Ecto neural progenitor cell (in vitro differentiated cells): Measurements from ENCODE around the gene ACTBL2.

Experiments
- DNase-seq: peaks from one replicate; pipeline ENCODE4 v3.0.0-alpha.2; 2018; ENCODE audit warnings: low spot score

ACTBL2 gene

GRCh38 chr5:57448751-57449150 is 33.9 kb downstream of the ACTBL2 start:
- no peak for DNase-seq

GRCh38 chr5:57448287-57448686 is 34.3 kb downstream of the ACTBL2 start:
- DNase-seq = no peak

- no peak for DNase-seq
Measured at GRCh38 chr5:57447658-57448057, 35.0 kb downstream of the ACTBL2 start.

GRCh38 chr5:57446966-57447365 is 35.6 kb downstream of the ACTBL2 start:
- no peak for DNase-seq

DNA sequence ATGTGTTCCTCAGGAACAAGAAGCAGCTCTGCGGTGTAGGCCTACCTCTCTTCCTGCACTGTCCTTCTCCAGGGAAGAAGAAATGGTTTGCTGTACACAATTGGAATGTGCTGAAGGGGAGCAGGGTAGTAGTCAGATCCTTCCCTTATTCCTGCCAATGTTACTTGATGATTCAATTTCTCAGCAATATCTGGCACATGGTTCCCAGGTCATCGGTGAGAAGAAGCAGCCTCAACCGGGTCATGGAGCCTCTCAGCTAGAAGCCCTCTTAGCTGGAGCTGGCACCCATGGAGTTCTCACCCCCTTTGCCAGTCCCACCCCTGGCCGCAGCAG is 36.9 kb downstream of the ACTBL2 start:
- no peak for DNase-seq

GRCh38 chr5:57445006-57445704 is 37.5 kb downstream of the ACTBL2 start:
- no peak for DNase-seq

DNA sequence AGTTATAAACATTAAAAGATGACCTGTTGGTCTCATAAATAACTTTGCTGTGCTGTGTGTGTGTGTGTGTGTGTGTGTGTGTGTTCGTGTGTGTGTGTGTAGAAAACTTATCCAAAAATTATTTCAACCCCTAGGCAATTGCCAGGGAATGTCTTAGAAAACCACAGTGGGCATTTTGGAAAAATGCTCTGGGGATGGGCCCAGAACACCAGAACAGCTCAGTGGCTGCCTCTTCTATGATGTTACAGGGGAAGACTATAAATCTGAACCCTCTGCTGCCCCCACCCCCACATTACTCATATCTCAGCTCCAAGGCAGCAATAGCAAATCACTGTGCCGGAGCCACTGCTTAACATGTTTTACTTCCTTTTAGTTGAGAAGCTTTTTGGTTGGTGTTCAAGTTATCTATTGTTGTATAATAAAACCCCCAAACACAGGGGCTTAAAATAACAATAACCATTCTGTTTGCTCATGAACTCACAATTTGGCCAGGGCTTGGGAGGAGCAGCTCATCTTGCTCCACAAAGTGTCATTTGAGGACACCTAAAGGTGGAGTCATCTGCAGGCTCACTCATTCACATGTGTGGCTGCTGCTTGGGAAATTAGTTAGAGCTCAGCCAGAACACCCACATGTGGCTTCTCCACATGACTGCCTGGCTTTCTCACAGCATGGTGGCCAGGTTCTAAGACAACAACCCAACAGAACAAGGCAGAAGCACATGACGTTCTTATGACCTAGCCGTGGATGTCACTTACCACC is 40.4 kb downstream of the ACTBL2 start:
- no peak for DNase-seq

DNA sequence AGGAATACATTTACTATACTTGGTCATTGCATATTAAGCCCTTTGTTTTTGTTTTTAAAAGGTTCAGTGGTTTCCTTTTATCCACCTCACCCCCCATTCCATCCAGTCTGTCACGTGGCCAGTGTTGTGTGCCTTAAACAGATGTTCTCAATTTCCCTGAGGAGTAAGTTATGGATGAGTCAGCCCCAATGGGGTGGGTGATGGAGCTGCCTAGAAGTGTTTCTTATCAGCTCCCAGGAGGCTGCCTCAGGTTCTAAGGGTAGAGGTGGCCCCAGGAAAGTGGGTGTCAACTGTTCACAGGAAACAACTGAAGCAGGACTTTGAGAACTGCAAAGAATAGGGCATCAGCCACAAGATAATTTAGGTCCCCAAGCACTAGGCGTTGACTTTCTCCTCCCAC is 41.1 kb downstream of the ACTBL2 start:
- no peak for DNase-seq

DNA sequence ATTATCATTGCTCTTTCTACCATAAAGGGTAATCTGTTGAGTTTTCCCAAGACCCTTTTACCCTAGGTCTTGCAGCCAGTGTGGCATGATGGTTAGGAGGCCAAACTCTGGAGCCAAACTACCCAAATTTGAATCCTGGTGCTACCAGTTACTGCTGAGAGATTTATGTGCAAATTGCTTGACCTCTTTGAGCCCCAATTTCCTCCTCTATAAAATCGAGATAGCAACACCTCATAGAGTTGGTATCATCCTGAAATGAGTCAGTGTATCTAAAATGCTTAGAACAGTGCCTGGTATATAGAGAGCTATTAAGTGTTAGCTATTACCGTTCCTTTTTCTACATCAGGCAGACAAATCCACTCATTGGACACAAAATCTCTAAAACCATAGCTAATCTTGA is 43.0 kb downstream of the ACTBL2 start:
- DNase-seq = no peak

DNA sequence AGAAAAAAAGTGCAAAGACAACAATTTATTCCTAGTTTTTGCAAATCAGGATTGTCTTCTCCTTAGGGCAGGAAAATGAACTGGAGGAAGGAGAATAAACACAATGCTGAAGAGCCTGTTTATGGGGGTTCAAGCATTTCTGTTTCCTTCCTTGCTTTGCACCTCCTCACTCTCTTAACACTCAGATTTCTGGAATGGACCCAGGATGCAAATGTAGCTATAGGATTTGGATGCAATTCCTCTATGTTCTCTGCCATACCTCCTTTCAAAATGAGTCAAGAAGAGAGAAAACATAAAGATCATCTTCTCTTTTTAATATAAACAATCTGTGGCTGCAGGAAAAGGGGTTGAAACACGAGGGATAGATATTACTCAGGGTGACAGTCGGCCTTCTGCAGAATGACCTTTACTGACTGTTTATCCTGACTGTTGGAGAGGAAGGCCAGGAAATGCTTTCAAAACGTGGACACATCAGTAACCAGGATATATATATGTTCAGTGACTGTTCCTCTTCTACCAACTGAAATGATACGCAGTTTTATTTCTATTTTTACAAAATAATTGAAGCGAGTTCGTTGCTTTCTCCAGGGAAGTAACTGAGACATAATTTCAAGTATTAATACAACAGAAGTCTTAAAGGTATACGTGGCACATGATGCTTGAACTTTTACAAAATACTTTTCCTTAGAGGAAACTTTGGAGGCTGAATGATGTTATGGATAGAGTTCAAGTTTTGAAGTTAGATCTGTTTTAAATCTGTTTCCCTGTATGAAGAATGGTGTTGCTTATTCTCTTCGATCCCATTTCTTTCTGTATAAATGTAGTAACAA is 44.4 kb downstream of the ACTBL2 start:
- no peak for DNase-seq

DNA sequence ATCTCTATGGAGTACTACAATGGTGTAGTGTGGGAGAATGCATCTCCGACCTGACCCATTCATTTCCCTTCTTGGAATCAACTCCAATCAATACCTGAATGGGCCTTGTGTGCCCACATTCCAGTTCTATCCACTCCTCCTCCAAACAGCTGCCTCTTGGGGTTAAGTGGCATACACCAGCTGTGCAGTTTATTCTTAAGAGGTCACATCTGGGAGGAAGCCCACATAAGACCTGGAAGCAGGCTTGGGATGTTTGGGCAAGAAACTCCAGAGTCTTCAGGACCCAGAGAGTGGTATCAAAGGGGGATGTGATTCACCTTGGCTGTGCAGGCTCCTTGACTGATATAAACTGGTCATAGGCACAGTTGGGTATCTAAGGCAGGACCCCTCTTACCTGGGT is 46.0 kb downstream of the ACTBL2 start:
- no peak for DNase-seq

DNA sequence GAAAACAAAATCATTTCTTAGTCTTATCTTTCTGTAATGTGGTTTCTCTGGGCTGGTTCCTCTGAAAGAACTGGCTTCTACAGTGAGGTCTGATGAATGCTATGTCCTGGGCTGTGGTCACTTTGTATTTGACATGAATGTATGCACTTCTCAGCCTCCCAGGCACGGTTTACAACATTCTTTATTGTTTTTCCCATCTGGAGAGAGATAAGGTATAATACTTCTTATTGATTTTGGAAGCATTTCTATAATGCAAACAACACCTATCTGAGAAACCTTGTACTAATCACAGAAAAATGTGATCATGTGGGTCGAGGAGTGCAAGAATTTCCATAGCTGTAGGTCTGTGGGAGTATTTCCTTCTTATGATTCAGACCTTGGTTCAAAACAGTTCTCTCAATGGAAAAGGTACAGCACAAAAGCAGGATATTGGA is 46.9 kb downstream of the ACTBL2 start:
- DNase-seq = no peak

DNA sequence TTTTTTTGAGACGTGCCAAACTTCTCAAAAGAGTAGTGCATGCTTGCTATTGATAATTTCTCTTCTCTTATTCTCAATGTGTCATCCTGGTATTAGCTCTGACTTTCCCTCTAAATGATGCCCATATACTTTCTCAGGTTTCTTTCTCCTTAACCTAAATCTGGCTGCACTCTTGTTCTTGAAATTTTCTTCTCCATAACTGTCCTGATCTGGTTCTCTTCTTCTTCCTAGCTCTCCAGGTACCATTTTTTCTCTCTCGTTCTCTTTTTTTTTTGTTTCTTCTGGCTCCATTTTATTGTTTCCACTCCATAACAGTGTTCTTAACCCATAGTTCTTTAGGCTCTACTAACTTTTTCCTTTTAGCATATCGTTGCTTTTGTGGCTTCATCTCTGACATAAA is 47.9 kb downstream of the ACTBL2 start:
- no peak for DNase-seq

GRCh38 chr5:57434227-57434640 is 48.4 kb downstream of the ACTBL2 start:
- DNase-seq = no peak

GRCh38 chr5:57432876-57433275 is 49.7 kb downstream of the ACTBL2 start:
- DNase-seq = no peak

- DNase-seq = no peak
Measured at GRCh38 chr5:57431759-57432158, 50.9 kb downstream of the ACTBL2 start.
